Measurements from ENCODE around the gene TAC3.
A peak's percentile ranks its signal among the peaks of the same experiment; 100 is the strongest.
"Not testable (repeated sequence)": the region's sequence is repeated elsewhere in the genome, so short reads cannot be mapped to it uniquely, and the experiment has no call there.

The TAC3 gene

GRCh38 chr12:57004651-57005050, 11.7 kb downstream of the TAC3 start:
- no peak for DNase-seq (ENCODE audit: low read depth)

- no peak for DNase-seq (ENCODE audit: low read depth)
Measured at GRCh38 chr12:57003395-57003794, 12.9 kb downstream of the TAC3 start.

- DNase-seq (ENCODE audit: low read depth): peak; percentile 35
Measured at GRCh38 chr12:57001448-57001906, 14.9 kb downstream of the TAC3 start.

GRCh38 chr12:57000393-57000792, 15.9 kb downstream of the TAC3 start:
- no peak for DNase-seq (ENCODE audit: low read depth)

- DNase-seq (ENCODE audit: low read depth): no peak
Measured at GRCh38 chr12:56999456-56999855, 16.9 kb downstream of the TAC3 start.

- no peak for DNase-seq (ENCODE audit: low read depth)
Measured at GRCh38 chr12:56998981-56999380, 17.3 kb downstream of the TAC3 start.

- no peak for DNase-seq (ENCODE audit: low read depth)
Measured at GRCh38 chr12:56998316-56998715, 18.0 kb downstream of the TAC3 start.

- no peak for DNase-seq (ENCODE audit: low read depth)
Measured at GRCh38 chr12:56996793-56997545, 19.4 kb downstream of the TAC3 start.

GRCh38 chr12:56995930-56996496, 20.3 kb downstream of the TAC3 start:
- DNase-seq (ENCODE audit: low read depth): no peak

- DNase-seq (ENCODE audit: low read depth): no peak
Measured at GRCh38 chr12:56995201-56995929, 21.0 kb downstream of the TAC3 start.

- DNase-seq (ENCODE audit: low read depth): no peak
Measured at GRCh38 chr12:56994231-56994746, 22.0 kb downstream of the TAC3 start.

- DNase-seq (ENCODE audit: low read depth): no peak
Measured at GRCh38 chr12:56993346-56993745, 23.0 kb downstream of the TAC3 start.

- DNase-seq (ENCODE audit: low read depth): no peak
Measured at GRCh38 chr12:56991319-56992246, 24.7 kb downstream of the TAC3 start.

GRCh38 chr12:56990648-56991318, 25.5 kb downstream of the TAC3 start:
- no peak for DNase-seq (ENCODE audit: low read depth)

- DNase-seq (ENCODE audit: low read depth): no peak
Measured at GRCh38 chr12:56989861-56990610, 26.3 kb downstream of the TAC3 start.

- DNase-seq (ENCODE audit: low read depth): no peak
Measured at GRCh38 chr12:56988207-56988739, 28.1 kb downstream of the TAC3 start.

GRCh38 chr12:56987551-56988053, 28.7 kb downstream of the TAC3 start:
- DNase-seq (ENCODE audit: low read depth): peak; percentile 53

GRCh38 chr12:56987011-56987410, 29.3 kb downstream of the TAC3 start:
- DNase-seq (ENCODE audit: low read depth): no peak

- not testable (repeated sequence) for DNase-seq (ENCODE audit: low read depth)
Measured at GRCh38 chr12:56985714-56986113, 30.6 kb downstream of the TAC3 start.

- DNase-seq (ENCODE audit: low read depth): no peak
Measured at GRCh38 chr12:56983386-56983785, 32.9 kb downstream of the TAC3 start.
